TTC549 (cell line): ENCODE data around the gene R3HDM2.

Source experiments
- FAIRE-seq: peaks from 2 replicates; lab custom pipeline; 2012; peaks lifted over from hg19 to GRCh38; lab: Jason Lieb, UNC

The R3HDM2 gene

DNA sequence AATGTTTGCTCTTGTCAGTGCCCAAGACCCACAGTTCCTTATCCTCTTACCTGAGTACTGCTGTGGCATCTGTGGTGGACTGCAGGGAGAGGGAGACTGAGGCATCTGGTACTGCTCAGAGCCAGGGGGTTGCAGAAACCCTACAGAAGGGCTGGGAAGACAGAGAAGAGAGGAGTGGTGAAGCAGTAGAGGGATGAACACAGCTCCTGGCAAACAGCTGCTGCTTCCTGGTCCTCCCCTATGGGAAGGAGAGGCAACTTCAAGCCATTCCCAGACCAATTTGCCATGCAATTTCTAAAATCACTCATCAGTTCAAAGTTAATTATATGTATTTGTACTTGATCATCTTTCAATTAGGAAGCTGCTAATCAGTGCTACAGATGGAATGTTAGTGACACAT, 164.2 kb downstream of the R3HDM2 start:
- FAIRE-seq, result no peak

DNA sequence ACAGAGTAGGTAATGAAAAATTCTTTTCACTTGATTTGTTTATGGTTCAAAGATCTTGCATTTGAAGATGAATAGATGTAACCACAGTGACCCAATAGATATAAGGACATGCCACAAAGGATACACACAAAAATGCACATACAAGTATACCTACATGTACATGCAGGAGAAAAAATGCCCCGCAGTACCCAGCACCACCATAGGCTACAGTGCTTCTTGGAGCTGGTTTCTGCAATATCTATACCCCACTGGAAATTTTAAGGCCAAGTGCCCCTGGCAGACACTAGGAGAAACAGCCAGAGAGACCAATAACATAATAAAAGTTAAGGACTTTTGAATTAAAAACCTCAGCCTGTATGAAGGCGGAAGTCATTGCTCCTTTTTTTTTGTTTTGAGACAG, 167.7 kb downstream of the R3HDM2 start:
- FAIRE-seq, result no peak

DNA sequence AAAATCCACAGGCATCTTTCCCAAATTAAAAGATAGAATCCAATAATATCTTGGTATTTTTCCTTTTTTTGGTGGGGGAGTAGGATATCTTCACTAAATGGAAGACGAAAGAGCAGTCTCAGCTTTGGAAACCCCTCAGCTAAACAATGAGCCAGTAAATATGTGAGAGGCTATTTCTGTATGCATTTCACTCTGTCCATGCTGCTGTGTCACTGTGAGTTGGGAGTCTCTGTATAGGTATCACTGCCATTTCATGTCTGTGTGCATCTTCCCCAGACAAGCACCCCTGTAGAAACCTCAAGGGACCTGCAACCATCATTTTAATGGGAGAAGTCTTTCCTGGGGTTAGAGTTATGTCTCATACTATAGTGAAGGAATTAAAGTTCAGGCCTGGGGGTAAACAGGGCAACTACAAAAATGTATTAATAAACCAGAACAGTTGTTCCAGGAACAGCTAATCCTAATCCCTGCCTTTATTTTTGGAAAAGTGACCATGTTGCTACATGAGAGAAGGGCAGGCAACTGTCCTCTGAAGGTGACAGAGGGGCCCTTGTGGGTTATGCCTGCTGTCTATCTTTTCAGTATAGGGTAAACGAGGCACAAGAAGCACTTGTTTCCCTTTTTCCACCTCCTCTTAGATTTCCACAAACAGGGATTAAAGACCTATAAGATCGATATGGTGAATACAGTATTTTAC, 168.6 kb downstream of the R3HDM2 start:
- FAIRE-seq, result no peak

DNA sequence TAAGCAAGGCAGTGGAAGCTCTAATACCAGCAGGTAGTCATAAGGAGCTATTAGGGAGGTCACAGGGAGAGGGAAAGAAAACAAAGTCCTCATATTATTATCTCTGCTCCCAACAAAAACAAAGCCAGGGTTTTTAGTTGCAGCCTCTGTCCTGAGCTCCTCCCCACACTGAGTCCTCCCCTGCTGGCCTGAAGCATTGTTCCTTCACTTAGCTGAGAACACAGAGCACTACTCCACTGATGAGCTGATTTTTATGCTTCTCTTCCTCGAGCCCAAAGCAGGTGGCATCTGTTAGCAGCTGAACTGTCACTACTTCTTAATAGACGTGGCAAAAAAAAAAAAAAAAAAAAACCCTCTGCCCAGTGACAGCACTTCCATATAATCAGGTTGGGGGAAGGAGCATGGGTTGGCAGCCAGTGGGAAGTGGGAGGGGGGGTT, 169.4 kb downstream of the R3HDM2 start:
- FAIRE-seq, result no peak

DNA sequence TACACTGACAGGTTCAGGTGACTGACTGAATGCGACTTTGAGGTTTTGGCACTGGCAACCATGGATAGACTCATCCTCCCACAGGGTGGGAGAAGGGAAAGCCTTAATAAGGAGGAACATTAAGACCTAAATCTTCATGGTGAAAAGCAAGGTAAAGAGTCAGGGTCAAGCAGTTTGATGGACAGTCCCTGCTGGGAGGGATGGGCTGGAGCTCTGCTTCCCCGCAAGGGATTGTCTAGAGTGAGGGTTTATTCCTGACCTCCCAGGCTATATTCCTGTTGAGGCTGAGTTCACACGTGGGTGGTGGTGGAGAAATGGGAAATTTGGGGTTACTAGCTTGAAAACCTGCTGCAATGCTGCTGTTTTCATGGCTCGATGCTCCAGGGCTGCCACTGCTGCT, 170.5 kb downstream of the R3HDM2 start:
- FAIRE-seq, result no peak

DNA sequence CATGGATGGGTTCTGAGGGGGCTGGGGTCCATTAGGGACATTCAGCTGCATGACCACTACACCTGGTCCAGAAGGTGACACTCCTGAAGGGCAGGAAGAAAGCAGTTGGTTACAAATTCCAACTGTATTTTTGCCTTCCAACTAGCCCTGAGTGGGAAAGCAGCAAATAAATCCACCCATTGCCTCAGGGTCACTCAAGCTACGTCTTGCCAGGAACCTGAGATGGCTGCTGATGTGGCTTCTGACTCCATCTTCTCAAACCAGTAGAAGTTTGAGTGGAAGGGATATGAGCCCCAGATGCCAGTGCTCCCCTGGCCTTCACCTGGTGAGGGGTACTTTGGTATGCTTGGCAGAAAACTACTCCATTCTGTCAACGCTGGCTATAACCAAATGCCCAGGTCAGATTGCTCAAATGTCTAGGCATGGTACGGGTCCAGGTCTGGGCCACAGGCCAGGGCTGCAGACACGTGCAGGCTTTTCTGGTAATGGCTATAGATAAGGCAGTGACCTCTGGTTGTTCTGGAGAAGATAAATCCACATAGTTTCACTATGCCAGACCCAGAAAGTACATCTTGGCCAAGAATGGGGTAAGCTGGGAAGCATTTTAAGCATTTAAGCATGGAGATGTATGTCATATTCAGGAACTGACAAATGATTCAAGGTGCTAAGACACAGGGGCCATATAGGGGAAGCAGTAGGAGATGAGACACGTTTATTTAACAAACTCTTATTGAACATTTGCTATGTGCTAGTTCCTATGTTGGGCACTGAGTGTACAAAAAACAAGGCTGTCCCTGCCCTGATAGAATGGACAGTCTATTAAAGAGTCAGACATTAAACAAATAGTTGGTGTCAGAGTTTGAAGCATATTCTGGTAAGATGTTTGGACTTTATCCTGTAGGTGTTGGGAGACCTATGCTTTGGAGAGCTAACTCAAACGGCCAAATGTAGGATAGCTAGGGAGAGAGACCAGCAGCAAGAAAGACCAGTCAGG, 171.6 kb downstream of the R3HDM2 start:
- no peak for FAIRE-seq

DNA sequence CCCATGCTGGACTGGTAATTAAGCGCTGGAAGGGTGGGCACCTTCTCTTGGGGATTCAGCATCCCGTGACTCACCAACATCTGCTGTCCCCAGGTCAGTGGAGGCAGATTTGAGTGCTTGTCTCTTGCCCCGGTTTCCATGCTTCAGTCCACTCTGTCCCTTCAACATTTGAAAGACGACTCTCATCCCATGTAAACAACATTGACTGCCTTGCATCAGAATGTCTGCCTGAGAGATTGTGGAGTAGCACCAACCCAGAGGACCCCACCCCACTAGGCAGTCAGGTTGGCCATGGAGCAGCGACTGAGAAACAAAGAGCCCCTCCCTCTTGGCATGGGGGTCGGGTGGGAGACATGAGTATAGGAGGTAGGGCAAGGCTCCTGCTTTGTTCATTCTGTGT, 174.9 kb downstream of the R3HDM2 start:
- no peak for FAIRE-seq

DNA sequence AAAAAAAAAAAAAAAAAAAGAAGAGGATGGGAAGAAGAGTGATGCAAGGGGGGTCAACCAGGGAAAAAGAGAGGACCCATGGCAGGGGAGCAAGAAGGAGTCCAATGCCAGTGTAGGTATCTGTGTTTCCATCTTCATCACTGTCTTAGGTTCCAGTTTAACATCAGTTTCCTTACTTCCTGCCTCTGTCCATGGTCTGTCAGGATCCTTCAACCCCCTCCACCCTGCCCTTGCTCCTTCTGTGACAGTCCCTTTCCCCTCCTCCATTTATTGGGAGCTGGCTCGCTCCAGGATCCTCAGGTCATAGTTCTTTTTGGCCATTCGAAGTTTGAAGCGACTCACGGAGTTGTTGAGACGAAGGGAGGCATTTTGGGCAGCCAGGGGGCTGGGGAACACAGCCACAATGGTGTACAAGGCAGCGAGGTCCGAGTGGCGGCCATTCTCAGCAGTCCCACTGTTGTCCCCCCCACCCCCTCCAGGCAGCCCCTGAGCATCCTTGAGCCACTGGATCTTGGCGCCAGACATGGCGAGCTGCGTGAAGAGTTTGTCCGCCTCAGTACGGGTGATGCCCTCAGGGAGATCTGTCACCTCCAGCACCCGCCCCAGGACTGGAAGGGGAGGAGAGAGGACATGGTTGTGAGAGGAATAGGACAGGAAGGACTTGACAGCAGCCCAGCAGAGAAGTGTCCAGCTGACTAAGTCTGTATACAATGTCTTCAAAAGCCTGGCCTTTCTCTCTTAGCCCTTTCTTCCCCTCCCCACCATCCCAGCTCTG, 176.2 kb downstream of the R3HDM2 start:
- no peak for FAIRE-seq

DNA sequence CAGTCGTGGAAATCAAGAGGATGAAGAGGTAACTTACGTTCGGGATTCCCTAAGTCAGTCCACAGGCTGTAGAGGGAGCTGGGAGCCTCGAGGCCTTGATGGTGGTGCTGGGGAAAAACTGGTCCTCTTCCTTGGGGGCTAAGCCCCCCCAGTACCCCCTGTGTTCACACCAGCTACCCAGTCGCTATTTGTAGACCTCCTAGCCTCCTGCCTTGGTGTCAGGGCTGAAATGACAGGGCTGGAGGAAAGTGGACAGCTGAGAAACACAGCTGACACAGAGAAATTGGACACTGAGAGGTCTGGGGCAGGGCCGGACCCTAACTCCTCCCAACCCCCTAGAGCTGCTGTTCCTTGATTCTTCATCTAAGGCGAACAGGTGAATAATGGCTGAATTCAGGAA, 179.9 kb downstream of the R3HDM2 start, which contains the start of gene STAC3:
Gene STAC3 (minus strand): TSS at position 232 of the 400 bp plus-strand sequence. CDS start 1,551 bp downstream, outside the sequence.
- FAIRE-seq, result no peak

DNA sequence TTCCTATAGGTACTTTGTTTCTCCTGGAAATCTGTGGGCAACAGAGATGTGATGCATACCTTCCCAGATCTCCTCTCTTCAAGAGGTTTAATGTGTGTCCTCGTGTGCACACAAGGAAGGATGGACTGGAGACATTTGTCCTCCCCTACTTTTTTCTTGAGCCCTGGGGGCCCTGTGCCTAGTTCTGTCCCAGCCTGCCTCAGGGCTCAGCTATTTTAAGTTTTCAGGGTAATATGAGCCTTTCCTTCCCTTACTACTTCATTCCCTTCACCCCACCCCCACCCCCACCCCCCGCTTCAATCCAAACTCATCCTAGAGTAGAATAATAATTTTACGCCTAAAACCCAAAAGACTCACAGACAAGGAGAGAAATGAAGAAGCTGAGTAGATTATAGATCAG, 180.3 kb downstream of the R3HDM2 start:
- no peak for FAIRE-seq

DNA sequence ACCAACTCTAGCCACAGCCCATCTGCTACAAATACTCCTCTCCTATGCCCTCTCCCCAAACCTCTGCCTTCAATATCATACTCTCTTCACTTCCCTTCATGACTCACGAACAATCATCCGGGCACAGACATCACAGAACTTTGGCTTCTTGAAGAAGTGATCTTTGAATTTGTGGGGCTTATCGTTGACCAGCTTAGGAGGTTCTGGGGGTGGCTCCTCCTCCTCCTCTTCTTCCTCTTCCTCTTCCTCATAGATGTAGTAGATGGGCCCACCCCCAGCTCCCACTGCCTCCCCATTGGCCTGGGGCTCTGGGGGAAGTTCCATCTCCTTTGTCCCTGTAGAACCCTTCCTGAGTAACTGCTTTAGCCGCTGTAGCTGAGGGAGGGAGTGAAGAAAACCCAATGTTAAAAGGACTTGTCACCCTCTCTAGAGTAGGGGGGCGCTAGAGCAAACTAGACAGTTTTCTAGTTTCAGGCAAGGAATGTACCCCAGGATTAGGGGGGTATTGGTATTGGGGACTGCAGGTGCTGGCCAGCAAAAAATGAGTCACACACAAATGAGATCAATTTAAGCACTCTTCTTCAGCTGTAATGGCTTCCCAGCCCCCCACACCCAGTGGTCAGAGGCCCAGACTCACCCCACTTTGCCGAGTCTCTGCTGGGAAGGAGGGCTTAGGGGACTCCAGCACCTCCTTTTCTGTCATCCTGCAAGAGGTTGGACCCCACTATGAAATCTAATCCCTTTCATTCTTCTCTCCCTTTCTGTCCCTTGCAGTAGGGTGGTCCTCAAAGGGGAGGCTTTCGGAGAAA, 181.7 kb downstream of the R3HDM2 start:
- FAIRE-seq, result no peak

DNA sequence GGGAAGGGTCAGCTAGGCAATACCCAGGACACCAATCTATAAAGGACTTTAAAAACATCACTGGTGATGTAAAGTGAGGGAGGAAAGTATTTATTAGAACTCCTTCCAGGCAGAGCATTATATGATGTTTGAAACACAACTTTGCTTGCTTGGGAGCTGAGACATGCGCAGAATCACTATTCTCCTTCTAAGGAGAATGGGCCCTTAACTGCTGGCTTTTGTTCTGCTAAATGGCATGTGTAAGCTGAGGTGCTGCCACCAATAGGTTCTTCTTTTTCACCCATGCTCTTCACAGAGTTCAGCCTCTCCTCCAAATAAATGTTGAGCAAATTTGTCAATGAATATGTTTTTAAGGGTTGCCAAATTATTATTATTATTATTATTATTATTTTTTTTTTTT, 183.8 kb downstream of the R3HDM2 start:
- no peak for FAIRE-seq

DNA sequence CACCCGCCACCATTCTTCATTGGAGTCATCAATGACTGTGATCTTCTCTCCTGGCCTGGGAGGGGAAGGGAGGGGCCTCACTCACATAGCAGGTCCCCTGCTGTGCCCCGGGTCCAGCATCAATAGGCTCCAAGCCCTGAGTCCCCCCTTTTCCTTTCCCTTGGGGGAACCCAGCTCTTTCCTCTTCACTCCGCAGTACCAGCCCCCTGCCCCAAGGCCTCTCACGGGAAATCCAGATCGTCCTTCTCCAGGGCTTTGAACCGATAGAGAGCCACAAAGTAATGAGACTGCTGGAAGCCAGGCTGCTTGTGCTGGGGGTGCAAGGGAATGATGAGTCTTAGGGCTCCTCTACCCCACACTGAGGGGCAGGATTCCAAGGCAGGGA, 186.5 kb downstream of the R3HDM2 start:
- no peak for FAIRE-seq

DNA sequence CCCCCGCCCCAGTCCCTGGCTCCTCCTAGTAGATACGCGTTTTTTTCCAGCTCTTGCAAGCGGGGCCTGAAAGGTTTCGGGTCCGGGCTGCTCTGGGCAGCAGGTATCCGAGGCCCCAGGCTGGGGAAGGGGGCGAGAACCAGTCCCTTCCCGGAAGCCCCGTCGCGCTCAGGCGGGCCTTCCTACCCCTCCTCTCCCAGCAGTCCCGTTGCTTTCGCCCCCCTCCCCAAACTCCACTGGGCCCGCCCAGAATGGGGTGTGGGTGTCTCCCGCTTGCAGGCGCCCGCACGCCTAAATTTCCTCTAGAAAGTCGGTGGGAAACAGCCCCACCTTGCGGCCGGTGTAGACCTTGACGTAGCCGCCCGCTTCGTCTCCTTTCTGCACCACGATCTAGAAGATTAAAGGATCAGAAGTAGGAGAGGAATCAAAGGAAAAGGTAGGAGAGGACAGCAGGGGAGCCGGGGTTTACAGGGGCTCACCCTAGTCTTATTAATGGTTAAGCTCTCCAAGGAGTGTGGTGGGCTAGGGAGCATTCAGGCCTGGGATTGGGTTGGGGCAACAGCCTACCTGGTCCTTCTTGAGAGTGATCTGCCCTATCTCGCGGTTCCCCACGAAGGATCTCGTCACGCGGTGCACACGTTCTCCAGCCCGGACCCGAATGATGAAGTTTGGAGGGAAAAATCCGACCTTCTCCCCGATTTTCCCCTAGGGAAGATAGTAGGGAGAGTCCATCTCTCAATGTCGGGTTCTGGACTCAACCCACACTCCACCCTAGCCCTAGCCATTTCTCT, 187.1 kb downstream of the R3HDM2 start:
- no peak for FAIRE-seq

DNA sequence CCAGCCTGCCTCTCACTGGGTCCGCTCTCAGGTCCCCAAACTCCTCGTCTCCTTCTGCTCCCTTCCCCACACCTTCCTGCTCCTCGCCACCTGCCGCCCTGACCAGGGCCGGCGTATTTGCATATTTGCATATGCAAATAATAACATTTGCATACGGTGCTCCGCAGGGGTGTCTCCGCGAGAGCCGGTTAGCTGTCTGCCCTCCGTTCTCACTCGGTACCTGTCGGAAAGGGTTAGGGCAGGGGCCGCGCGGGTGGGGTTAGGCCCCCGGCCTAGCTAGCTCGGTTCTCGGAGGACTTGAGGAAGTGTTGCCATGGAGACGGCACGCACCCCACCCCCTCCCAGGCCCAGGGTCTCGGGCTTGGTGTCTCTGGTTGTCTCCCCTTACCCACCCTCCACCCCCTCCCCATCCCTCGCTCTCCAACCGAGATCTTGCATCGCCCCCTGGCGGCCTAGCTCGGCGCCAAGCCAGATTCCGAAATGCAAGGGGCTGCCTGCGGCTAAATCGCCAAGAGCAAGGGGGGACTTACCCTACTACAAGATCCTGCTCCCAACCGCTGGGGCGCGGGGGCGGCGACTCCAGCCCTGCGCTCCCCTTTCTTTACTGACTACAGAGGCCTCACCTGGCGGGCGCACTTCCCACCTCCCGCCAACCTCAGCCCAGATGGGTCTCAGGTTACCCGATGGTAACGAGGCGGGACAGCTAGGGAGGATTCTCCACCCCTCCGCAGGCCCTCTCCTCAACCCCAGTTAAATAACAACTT, 188.0 kb downstream of the R3HDM2 start:
- no peak for FAIRE-seq

DNA sequence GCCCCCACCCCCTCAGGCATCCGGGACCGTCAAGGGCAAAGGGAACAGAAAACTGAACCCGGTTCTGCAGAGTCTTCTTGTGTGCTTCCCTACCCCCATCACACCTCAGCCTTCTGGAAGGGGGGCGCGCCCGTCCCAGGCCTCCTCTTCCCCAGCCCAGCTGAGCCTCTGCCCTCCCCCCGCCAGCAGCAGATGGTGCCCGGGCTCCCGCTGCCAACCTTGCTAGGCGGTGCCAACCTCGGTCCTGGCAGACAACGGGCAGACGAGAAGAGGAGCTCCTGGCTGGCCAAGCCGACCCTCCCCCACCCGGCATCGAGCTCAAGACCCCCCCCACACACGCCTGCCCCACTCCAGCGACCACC, 188.5 kb downstream of the R3HDM2 start:
- no peak for FAIRE-seq

DNA sequence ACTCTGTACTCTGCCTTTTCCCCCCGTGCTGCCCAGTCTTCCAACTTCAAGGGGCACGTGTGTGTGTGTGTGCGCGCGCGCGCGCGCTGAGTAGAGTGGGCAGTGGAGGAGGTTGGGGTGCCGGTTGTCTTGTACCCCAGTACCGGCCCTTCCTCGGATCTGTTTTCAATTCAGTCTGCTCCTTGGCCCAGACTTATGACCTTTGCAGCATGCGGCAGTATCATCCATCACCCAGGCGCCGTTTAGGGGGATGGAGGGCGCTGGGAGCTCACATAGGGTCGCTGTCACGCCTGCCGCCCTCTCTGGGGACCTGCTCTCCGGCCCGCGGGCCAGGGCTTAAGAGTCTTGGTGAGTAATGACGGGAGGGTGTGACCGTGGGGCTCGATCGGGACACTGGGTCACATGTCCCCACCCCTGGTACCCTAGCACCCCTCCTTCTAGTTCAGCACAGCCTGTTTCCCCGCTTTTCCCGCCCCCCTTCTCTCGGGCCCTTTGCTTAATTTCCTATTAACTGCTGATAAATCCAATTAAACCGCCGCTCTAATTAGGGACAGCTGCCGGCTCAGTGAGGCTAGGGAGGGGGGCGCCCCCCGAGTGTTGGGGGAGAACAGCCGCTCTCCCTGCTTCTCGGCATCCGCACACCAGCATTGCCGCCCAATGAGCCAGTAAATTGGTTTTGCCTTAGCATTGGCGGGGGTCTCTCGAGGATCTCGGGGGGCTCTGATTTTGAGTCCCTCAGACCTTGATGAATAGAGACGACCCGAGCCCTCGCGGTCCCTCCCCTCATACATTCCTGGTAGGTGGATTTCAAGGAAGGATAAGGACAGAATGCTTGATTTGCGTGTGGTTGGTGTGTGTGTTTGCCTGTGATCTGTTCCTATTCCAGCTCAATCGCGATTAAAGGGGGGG, 189.2 kb downstream of the R3HDM2 start:
- no peak for FAIRE-seq

DNA sequence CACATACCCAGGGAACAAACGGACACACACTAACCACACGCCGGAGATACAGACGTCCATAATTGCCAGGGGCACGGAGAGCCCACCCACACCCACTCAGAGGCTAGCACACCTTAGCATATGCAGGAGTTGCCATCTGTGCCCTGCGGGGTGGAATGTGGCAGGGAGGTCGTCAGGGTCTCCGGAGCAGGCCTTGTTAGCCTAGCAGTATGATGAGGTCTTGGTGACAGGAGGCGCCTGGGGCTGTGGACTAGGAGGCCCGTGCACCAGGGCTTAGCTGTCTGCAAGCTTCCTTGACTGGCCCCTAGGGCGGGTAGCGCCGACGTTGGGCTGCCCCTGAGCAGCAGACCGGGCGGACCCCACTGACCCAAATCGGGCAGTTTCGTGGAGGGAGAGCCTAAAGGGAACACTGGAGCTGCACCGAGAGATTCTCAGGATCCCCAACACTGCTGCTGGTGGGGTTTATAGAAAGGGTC, 189.9 kb downstream of the R3HDM2 start:
- no peak for FAIRE-seq
